ENCODE results near the gene FOXD4. TPM values are rescaled to one million over a fixed set of nuclear protein-coding genes. Genes with fewer than 3 reads are reported as not detected.
A peak's percentile ranks its signal among the peaks of the same experiment; 100 is the strongest.
"Not testable (repeated sequence)": the region's sequence is repeated elsewhere in the genome, so short reads cannot be mapped to it uniquely, and the experiment has no call there.

The FOXD4 gene
- total and polyA plus RNA-seq, 2 experiments from 2014 or later, result 0.31 TPM; not detected in 1

DNA sequence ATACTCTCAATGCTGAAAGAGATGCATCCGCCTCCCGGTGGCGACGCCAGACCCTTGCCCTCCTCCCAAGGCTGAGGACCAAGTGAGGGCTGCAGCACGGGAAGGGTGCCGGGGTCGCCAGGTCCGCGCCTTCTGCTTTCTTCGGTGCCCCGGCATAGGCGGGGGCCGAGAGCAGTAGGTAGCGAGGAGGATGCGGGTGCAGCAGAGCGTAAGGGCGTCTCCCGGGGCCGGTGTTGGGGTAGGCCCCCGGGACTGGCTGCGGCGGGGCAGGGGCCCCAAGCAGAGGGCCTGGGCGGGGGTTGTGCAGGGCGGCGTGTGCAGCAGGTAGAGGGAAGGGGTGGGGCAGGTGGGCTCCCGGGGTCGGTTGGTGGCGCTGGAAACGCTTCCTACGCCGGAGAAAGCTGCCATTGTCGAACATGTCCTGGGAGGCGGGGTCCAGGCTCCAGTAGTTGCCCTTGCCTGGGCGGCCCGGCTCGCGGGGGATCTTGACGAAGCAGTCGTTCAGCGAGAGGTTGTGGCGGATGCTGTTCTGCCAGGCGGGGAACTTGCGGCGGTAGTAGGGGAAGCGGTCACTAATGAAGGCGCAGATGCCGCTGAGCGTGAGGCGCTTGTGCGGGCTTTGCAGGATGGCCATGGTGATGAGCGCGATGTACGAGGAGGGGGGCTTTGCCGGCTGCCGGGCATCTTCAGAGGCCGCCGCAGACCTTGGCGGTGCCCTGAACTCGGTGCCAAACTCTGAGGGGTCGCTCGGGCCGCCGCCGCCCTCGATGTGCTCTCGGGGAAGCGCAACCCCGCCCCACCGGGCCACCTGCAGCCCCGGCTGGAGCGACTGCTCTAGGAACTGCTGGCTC is 848 bp downstream of the FOXD4 start:
- peak; percentile 58 for TF ChIP-seq EZH2 (IDR thresholded peaks at IDR 0.05; ENCODE audit: low read depth, unreplicated experiment)
- peak overlapping the region; percentile 51 for H3K4me3 ChIP-seq
- not testable (repeated sequence) for H2AFZ ChIP-seq; H3K9me2 ChIP-seq (ENCODE audit: insufficient read depth); H3K36me3 ChIP-seq (ENCODE audit: insufficient read depth); H3K36me3 Mint-ChIP-seq (ENCODE audit: low read depth); H3K27ac Mint-ChIP-seq; ATAC-seq; H3K9me3 Mint-ChIP-seq; H3K27ac ChIP-seq (ENCODE audit: low read depth); H3K79me2 ChIP-seq (replicated peaks; ENCODE audit: insufficient read depth); H3K4me1 ChIP-seq (ENCODE audit: insufficient read depth); H3F3A ChIP-seq (replicated peaks; ENCODE audit: low read depth); H4K20me1 ChIP-seq (replicated peaks; ENCODE audit: insufficient read depth)
- peaks cover 69% of the 10 kb centered on the region for H3K27me3 Mint-ChIP-seq (ENCODE audit: insufficient read depth, low read depth, poor library complexity)
- peak overlapping the region; percentile 81 for H3K4me3 Mint-ChIP-seq
- DNase-seq (ENCODE audit: low spot score), result peak; percentile 58
- peaks cover 18% of the 10 kb centered on the region for H3K4me1 Mint-ChIP-seq
- H3K27me3 ChIP-seq (ENCODE audit: insufficient read depth), result peaks cover 73% of the 10 kb centered on the region
- peak overlapping the region; percentile 76 for H3K4me2 ChIP-seq

DNA sequence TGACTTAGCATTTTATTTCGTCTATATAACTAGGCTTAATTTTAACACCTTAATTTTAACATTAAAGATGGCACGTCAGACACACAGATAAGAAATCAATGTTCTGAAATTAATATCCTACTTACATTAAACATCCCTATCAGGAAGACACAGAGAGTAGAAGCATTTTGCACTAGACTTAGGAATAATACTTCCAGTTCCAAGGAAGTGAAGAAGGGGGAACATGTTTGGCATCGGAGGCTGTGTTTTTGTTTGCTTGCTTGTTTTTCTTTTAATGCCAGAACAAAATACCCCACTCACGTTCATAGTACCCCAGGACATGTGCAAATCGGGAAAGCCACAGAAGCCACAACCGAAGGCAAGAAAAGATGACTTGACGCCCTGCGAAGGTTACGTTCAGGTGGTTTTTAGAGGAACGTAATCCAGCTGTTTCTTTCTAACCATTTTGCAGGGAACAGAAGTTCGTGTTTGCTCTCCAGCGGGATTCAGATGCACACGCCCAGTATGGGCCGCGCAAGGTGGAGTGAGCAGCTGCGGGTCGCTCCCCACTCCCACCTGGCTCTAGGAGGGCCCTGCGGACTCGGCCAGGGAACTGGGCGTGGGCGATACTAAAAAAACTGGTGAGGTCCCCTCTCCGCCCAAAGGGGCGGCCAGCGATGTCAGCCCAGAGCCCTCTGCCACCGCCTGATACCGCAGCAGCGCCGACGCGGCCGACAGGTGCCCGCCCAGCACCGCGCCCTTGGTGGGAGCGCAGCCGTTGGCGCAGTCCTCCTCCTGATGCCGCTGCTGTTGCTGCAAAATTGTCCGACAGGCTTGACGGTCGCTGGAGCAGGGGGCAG is 1.8 kb downstream of the FOXD4 start:
- Histone ChIP-seq H3K4me3 (peak overlapping the region; percentile 51), H3K27me3 (ENCODE audit: insufficient read depth) (peaks cover 82% of the 10 kb centered on the region), H3K4me2 (peak overlapping the region; percentile 76)
- H3K27ac ChIP-seq (ENCODE audit: low read depth); H3K9me2 ChIP-seq (ENCODE audit: insufficient read depth); H3K27ac Mint-ChIP-seq; H3K36me3 Mint-ChIP-seq (ENCODE audit: low read depth); H3K9me3 Mint-ChIP-seq; H3K4me1 ChIP-seq (ENCODE audit: insufficient read depth); H4K20me1 ChIP-seq (replicated peaks; ENCODE audit: insufficient read depth); H2AFZ ChIP-seq; H3K36me3 ChIP-seq (ENCODE audit: insufficient read depth); H3K79me2 ChIP-seq (replicated peaks; ENCODE audit: insufficient read depth); H3F3A ChIP-seq (replicated peaks; ENCODE audit: low read depth): not testable (repeated sequence)
- DNase-seq (ENCODE audit: low spot score) (peak; percentile 31), ATAC-seq (peak; percentile 15)
- Mint-ChIP-seq H3K4me1 (peaks cover 18% of the 10 kb centered on the region), H3K27me3 (ENCODE audit: insufficient read depth, low read depth, poor library complexity) (peaks cover 78% of the 10 kb centered on the region), H3K4me3 (peak overlapping the region; percentile 58)
- peak; percentile 92 for TF ChIP-seq EZH2 (IDR thresholded peaks at IDR 0.05; ENCODE audit: low read depth, unreplicated experiment)
- peak; percentile 95 for TF ChIP-seq EZH2phosphoT487 (IDR thresholded peaks at IDR 0.05; ENCODE audit: unreplicated experiment)

DNA sequence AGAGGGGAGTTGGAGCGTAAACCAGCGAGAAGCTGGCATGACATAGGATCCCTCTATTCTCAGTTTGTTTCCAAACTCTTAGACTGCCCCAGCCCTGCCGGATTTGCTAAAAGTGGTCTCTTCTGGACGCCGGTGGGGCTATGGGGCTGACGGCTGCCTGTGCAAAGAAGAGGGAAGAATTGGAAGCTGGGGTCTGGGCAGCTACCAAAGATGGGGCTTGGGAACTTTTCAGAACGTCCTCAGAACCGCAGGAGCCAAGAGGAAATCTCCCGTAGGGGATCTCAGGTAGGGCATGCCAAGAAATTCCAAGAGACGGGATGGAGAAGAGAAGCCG is 3.1 kb downstream of the FOXD4 start:
- not testable (repeated sequence) for H3K27ac ChIP-seq (ENCODE audit: low read depth); H3F3A ChIP-seq (replicated peaks; ENCODE audit: low read depth); H3K27ac Mint-ChIP-seq; H3K4me1 ChIP-seq (ENCODE audit: insufficient read depth); H3K9me3 Mint-ChIP-seq; H3K9me2 ChIP-seq (ENCODE audit: insufficient read depth); H3K79me2 ChIP-seq (replicated peaks; ENCODE audit: insufficient read depth); H2AFZ ChIP-seq; H3K36me3 Mint-ChIP-seq (ENCODE audit: low read depth); H3K36me3 ChIP-seq (ENCODE audit: insufficient read depth); H4K20me1 ChIP-seq (replicated peaks; ENCODE audit: insufficient read depth)
- Histone ChIP-seq H3K27me3 (ENCODE audit: insufficient read depth) (peaks cover 89% of the 10 kb centered on the region), H3K4me3 (peak overlapping the region; percentile 55), H3K4me2 (peak overlapping the region; percentile 79)
- Mint-ChIP-seq H3K4me3 (peak overlapping the region; percentile 58), H3K4me1 (peaks cover 12% of the 10 kb centered on the region), H3K27me3 (ENCODE audit: insufficient read depth, low read depth, poor library complexity) (peaks cover 74% of the 10 kb centered on the region)
- TF ChIP-seq EZH2 (IDR thresholded peaks at IDR 0.05; ENCODE audit: low read depth, unreplicated experiment), result peak; percentile 67
- DNase-seq (ENCODE audit: low spot score) (peak; percentile 31), ATAC-seq (peak; percentile 1; the same call in 1 of the 3 replicates)
